Stimulated activated CD8-positive, alpha-beta memory T cell treated with anti-CD3 and anti-CD28 coated beads, Interleukin-15, amount 100 ng/mL, for 1 hour (primary cell): ENCODE data around the gene LRRIQ4.

ENCODE experiments used
- DNase-seq: peaks from one replicate; pipeline ENCODE4 v3.0.0-alpha.2; 2020; ENCODE audit warnings: low read depth

Gene LRRIQ4

GRCh38 chr3:169809230-169809795 is 3.4 kb upstream of the LRRIQ4 start:
- DNase-seq, result no peak

DNA sequence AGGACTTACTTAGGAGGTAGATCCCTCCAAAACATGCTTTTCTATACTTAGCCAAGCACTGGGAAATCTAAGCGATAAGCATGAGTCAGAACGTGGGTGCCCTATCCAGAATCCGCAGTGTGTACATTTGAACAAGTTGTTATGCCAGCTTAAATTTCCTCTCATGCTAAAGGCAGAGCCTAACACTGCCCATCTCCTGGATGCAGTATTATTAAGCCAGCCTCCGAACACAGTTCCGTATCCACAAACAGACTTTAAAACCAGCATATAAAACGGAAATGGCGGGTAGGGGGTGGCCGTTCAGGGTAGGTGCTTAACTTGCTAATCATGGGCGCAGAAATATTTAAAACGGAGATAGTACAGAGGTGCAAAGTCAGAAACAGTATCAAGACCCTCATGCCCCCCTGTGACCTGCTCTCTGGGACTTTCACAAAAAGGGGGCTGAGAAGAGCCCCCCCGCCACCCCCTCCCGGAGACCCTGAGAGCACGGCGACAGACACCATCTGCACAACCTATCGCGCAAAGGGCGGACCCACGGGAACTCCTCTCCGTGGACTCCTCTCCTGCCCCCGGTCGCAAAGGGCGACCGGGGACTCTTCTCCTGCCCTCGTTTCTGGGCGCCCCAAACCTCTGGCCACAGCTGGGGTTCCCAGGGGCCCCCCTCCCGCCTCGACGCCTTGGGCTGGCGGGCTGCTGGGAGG is 889 bp upstream of the LRRIQ4 start:
- DNase-seq, result no peak

DNA sequence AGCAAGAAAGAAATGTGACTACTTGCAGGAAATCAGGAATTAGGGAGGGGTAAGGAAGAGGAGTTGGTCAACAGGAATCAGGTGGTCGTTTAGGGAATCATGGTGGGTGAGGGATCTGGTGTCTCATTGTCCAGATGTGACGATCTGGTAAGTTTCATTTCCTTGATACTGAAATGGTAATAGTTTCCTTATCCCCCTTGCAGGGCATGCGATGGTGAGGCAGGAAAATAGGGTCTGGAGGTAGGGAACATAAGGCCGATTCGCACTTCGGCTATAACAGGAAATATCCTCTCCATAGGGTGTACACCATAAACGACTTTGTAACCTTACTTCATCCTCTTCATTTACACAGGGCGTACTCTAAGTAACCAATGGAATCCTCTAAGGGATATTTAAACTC is 608 bp downstream of the LRRIQ4 start:
- no peak for DNase-seq

DNA sequence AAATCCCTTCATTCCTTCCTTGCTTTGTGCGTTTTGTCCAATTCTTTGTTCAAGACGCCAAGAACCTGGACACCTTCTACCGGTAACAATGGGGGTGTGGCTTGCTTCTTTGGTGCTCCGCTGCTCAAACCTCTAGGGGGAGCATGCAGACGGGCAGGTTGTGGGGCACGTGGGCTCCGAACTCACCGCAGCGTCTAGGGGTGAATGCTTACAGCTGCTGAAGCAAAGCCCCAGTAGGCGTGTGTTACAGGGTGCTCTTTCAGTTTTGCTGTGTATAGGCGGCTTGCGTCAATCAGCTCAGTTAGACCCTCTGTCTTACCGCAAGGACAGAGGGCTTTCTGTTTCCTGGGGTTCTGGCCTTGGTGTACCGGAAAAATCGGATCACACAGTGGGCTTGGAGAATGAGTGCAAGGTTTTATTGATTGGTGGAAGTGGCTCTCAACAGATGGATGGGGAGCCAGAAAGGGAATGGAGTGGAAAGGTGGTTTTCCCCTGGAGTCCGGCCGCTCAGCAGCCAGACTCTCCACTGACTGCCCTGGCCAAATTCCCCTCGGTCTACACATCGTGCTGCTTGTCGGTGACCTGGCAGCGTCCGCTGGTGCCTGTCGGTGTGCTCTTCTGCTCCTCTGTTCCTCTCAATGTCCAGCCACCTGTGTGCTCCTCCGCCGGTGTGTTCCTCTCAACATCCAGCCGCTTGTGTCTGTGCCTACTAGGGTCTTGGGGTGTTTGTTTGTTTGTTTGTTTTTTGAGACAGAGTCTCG is 1.3 kb downstream of the LRRIQ4 start:
- peak; percentile 39 for DNase-seq

DNA sequence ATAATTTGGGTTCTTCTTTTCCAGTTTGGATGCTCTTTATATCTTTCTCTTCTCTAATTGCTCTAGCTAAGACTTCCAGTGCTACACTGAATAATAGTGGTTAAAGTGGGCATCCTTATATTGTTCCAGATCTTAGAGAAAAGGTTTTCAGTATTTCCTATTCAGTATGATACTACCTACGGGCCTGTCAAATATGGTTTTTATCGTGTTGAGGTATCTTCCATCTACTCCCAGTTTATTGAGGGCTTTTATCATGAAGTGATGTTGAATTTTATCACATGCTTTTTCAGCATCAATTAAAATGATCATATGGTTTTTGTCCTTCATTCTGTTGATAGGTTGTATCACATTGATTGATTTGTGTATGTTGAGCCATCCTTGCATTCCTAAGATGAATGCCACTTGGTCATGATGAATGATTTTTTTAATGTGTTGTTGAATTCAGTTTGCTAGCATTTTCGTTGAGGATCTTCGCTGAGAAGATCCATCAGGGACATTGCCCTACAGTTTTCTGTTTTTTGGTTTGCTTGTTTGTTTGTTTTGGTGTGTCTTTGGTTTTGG is 3.0 kb downstream of the LRRIQ4 start:
- DNase-seq, result no peak

DNA sequence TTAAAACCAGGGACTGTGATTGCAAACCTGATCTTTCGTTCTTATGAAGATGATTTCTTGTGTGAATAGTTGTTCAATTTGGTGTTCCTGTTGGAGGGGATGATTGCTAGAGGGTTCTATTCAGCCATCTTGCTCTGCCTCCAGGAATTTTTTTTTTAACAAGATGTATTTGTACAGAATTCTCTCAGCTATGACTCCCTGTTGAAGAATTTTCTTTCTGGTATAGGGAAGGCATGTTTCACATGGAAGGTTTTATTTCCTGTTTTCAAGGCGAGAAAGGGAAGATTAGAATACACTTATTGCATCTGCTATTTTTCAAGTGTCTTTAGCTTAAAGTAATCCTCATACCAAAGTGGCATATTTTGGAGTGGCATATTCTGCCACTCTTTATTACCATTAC is 5.6 kb downstream of the LRRIQ4 start:
- DNase-seq, result no peak

DNA sequence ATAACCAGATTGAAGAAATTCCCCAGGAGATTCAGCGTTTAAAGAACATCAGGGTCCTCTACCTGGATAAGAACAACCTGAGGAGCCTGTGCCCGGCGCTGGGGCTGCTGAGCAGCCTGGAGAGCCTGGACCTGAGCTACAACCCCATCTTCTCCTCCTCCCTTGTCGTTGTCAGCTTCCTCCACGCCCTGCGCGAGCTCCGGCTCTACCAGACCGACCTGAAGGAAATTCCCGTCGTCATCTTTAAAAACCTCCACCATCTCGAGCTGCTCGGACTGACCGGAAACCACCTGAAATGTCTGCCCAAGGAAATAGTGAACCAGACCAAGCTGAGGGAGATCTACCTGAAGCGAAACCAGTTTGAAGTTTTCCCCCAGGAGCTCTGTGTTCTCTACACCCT is 9.4 kb downstream of the LRRIQ4 start:
- no peak for DNase-seq

DNA sequence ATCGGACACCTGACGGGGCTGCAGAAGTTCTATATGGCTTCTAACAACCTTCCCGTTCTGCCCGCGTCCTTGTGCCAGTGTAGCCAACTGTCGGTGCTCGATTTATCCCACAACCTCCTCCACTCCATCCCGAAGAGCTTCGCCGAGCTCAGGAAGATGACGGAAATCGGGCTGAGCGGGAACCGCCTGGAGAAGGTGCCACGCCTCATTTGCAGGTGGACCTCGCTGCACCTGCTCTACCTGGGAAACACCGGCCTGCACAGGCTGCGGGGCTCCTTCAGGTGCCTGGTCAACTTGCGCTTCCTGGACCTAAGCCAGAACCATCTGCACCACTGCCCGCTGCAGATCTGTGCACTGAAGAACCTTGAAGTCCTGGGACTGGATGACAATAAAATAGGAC is 9.9 kb downstream of the LRRIQ4 start:
- DNase-seq, result no peak

DNA sequence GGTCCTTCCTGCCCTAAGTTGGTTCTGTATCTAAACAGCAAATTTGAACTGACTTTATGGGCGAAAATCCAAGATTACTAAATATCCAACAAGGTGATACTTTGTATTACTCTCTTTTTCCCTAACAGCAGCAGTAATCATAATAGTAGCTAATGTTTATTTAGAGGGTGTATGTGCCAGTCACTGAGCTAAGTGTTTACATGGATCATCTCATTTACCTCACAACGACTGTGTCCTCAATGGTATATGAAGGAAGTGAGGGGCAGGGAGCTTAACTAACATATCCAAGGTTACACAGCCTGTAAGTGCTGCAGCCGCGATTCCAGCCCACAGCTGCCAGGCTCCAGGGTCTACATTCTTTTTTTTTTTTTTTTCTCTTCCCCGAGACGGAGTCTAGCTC is 10.3 kb downstream of the LRRIQ4 start:
- no peak for DNase-seq

- no peak for DNase-seq
Measured at GRCh38 chr3:169825316-169825715, 12.6 kb downstream of the LRRIQ4 start.

GRCh38 chr3:169827712-169828111 is 15.0 kb downstream of the LRRIQ4 start:
- no peak for DNase-seq

DNA sequence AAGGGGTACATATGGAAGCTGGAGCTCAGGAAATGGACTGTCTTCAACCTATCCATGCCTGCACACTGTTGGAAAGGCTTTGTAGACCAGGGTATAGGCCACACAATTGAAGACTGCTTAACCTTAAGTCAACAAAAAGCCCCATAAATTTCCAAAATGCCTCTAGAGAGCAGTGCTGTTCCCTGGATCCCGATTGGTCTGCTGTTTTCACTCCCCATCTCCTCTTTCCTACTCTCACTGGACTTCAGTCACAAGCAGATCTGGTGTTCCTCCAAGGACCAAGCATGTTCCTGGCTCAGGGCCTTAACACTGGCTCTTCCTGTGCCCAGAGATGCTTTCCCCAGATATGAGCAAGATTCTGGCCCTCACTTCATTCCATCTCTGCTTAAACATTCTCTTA is 22.9 kb downstream of the LRRIQ4 start:
- no peak for DNase-seq

GRCh38 chr3:169836078-169836941 is 23.6 kb downstream of the LRRIQ4 start:
- no peak for DNase-seq

DNA sequence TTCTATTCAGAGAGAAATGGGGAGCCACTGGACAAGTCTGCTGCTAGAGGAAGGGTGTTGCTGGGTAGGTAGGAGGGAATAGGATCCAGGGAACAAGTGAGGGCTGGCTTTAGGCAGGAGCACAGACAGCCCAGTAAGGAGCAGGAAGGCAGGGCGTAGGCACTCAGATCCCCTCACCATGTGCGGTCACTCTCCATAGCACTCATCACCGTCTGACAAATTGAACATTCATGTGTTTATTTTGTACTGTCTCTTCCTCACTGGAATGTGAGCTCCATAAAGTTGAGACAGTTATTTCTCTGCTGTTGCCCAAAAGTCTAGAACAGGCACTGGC is 24.2 kb downstream of the LRRIQ4 start:
- no peak for DNase-seq

- no peak for DNase-seq
Measured at GRCh38 chr3:169838511-169839030, 25.9 kb downstream of the LRRIQ4 start.

DNA sequence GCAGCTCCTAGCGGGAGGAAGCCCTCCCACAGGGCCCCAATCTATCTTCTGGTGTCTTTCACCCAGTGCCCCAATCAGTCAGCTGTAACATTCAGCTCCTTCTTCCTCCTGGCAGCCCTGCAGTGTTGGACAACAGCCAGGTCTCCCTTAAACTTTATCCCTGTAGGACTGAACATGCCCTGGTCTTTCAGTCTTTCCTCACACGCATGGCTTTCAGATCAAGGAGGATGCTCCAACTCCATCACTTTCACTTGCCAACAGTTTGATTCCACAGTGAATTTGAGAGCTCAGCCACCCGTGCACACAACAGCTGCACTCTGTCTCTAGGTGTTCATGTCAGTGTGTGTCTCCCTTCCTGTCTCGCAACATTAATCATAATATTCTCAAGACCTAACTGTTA is 28.5 kb downstream of the LRRIQ4 start:
- no peak for DNase-seq

GRCh38 chr3:169842960-169843359 is 30.3 kb downstream of the LRRIQ4 start:
- DNase-seq, result no peak

GRCh38 chr3:169846458-169847193 is 34.0 kb downstream of the LRRIQ4 start:
- DNase-seq, result no peak

GRCh38 chr3:169847896-169848295 is 35.2 kb downstream of the LRRIQ4 start:
- no peak for DNase-seq

DNA sequence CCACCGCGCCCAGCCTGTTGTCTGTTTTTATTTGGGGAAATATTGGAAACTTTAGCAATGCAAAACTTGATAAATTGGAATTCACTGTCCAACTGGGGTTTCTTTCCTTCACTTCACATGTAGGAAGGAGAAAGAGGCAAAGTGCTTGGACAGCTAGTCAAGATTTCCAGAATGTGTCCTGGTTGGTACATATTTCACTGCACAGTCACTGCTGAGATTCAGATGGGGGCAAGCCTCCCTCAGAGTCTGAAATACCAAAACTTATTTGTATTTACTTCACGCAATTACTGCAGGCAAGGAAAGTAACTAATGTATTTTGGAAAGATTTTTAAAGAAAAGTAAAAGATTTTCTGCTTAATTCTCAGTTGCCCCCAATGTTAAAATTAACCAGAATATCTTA is 36.1 kb downstream of the LRRIQ4 start:
- no peak for DNase-seq

- no peak for DNase-seq
Measured at GRCh38 chr3:169850618-169851017, 37.9 kb downstream of the LRRIQ4 start.
